Heart left ventricle (tissue), 16 donors: ENCODE measurements around the gene ACE. TPM values are rescaled to one million over a fixed set of nuclear protein-coding genes. Genes with fewer than 3 reads are reported as not detected.

Experiments
- ATAC-seq, 4 donors: fragments of 200-7000 bp; cut with Tn5 transposase; one replicate each; pipeline ENCODE4 v1.9.1; 2020 to 2022; ENCODE audit warnings: moderate library complexity in 4 of 4, mild to moderate bottlenecking in 3 of 4, moderate number of reproducible peaks in 1 of 4
- DNase-seq, 5 donors: peaks; one replicate each; pipeline ENCODE4 v3.0.0-alpha.2; 2020
- H3K27ac ChIP-seq, 12 donors: fragments of 200-600 bp; sonication (generic) in 4 of 12; one replicate each; pipeline versions ENCODE4 v1.5.0 to v1.8.0; 2016 to 2022; ENCODE audit warnings: mild to moderate bottlenecking in 2 of 12
- H3K27me3 ChIP-seq, 9 donors: fragments of 200-600 bp; sonication (generic) in 2 of 9; one replicate each; pipeline versions ENCODE4 v1.5.1 to v1.8.0; 2016 to 2022; ENCODE audit warnings: mild to moderate bottlenecking in 3 of 9
- H3K36me3 ChIP-seq, 9 donors: fragments of 200-600 bp; sonication (generic) in 2 of 9; one replicate each; pipeline versions ENCODE4 v1.5.0 to v1.8.0; 2018 to 2022; ENCODE audit warnings: mild to moderate bottlenecking in 2 of 9
- H3K4me1 ChIP-seq, 12 donors: fragments of 200-600 bp; sonication (generic) in 4 of 12; one replicate each; pipeline versions ENCODE4 v1.5.0 to v1.8.0; 2016 to 2022; ENCODE audit warnings: mild to moderate bottlenecking in 3 of 12
- H3K4me3 ChIP-seq, 12 donors: fragments of 200-600 bp; sonication (generic) in 4 of 12; one replicate each; pipeline versions ENCODE4 v1.5.0 to v1.8.0; 2017 to 2022; ENCODE audit warnings: mild to moderate bottlenecking in 9 of 12, moderate library complexity in 4 of 12
- H3K9me3 ChIP-seq, 12 donors: fragments of 200-600 bp; sonication (generic) in 4 of 12; one replicate each; pipeline versions ENCODE4 v1.5.0 to v1.8.0; 2016 to 2022; ENCODE audit warnings: mild to moderate bottlenecking in 1 of 12
- CTCF ChIP-seq, 12 donors: fragments of 200-600 bp; sonication (generic) in 4 of 12; IDR thresholded peaks; one replicate each; pipeline versions ENCODE4 v1.5.0 to v1.8.0; 2018 to 2022; ENCODE audit warnings: antibody characterized with exemption in 12 of 12, mild to moderate bottlenecking in 5 of 12
- POLR2A ChIP-seq, 2 donors: fragments of 450-650 bp; IDR thresholded peaks; one replicate each; pipeline ENCODE4 v1.6.1; 2017; ENCODE audit warnings: antibody characterized with exemption in 2 of 2, mild to moderate bottlenecking in 2 of 2, moderate library complexity in 2 of 2
- WGBS, 4 donors: extraction: QIAGEN DNeasy Blood & Tissue Kit in 2 of 4; methylation state at CpG; one replicate each; pipeline versions ENCODE4 v1.1.5 to v1.1.7; 2013 to 2018; 5-methylcytosine and 5-hydroxymethylcytosine counted together
- intact Hi-C, 10 donors: fragments of 100-400 bp; cut with DNase I; formaldehyde crosslinking; loops; one replicate each; pipeline versions ENCODE4 v1.11.1 to v1.14.2; 2022
- polyA plus RNA-seq, 2 donors: library from polyadenylated mRNA; stranded (reverse); fragments of 200-250 nt; gene quantifications; one replicate each; pipeline ENCODE4 v1.2.3, GENCODE V29; 2013
- total RNA-seq, 9 donors: library from RNA; depleted of rRNA in 2 of 9; stranded (reverse); fragments of >200 nt in 2 of 9; fragmentation: NEBNext Ultra II Directional in 3 of 9; extraction: Animal tissue kit (Norgen Biotek cat#: 25700) in 3 of 9; gene quantifications; one replicate each; pipeline versions ENCODE4 v1.1.0 to v1.2.4, GENCODE V29; 2016 to 2023
- donor health status: ischemic (EF 13 %, LVEDD 7.1; RV severe dilation, severe dysfunction).
- donor health status: healthy with polysubstance abuse.
- donor health status: DM: no; HTN: yes; CAD: no.
- donor health status: DM: no; HTN: no; CAD: no.
- donor health status: ischemic (EF 25% LVEDD 6.9; RV normal size, moderate dysfunction).
- donor health status: ischemic (EF 25% LVEDD 5.7; RV mildly dilated, moderate dysfunction).
- donor health status: healthy.
- donor health status: DM: yes; HTN: yes; CAD: no.
- donor health status: ischemic (EF 35%, LVEDD 5.7; RV mildly dilated, moderate dysfunction).
- donor health status: nonischemic (EF 11% LVEDD 7.7; RV severe dilation, severe dysfunction).
- donor health status: DM: yes; HTN: yes; CAD: no.
- donor health status: PGD.
- donor health status: ischemic (EF 29% LVEDD 5.4; RV normal size, mild dysfunction).
- donor health status: nonischemic (EF 23%, LVEDD 6.1; RV moderate dilation, normal function).

Gene ACE
- total and polyA plus RNA-seq, 11 donors, result 1.6 to 42.3 (median 7.6) TPM

GRCh38 chr17:63519116-63519881 lies 42.4 kb downstream of the ACE start:
- H3K4me1 ChIP-seq, result peaks cover 0 to 11% (median 0%) of the 10 kb centered on the region in 12 donors
- peaks cover 0 to 4% (median 0%) of the 10 kb centered on the region in 9 donors for H3K27me3 ChIP-seq
- ATAC-seq (no peak), DNase-seq (peak in 1 of 5 donors; percentile 7)
- intact Hi-C loops, result no loop called here
- H3K9me3 ChIP-seq, result no peaks in the 10 kb centered on the region
- H3K27ac ChIP-seq, result no peak overlapping the region
- no peaks in the 10 kb centered on the region for H3K36me3 ChIP-seq
- TF ChIP-seq CTCF (IDR thresholded peaks at IDR 0.05), result no peak
- TF ChIP-seq POLR2A (IDR thresholded peaks at IDR 0.05), result no peak
- WGBS, 4 donors, result 74 to 92% (median 80%) methylated on average over 1 of the region's 1 CpG; no CpG with 5 or more reads in 1 of the 4 donors
- H3K4me3 ChIP-seq, result no peak overlapping the region

GRCh38 chr17:63519972-63520882 lies 43.4 kb downstream of the ACE start:
- Histone ChIP-seq H3K9me3 (no peaks in the 10 kb centered on the region), H3K36me3 (no peaks in the 10 kb centered on the region), H3K4me3 (no peak overlapping the region), H3K27ac (no peak overlapping the region), H3K27me3 (peaks cover 0 to 5% (median 0%) of the 10 kb centered on the region in 9 donors), H3K4me1 (peaks cover 0 to 11% (median 0%) of the 10 kb centered on the region in 12 donors)
- ATAC-seq (no peak), DNase-seq (peak in 1 of 5 donors; percentile 36)
- intact Hi-C loops, result no loop called here
- no peak for TF ChIP-seq POLR2A (IDR thresholded peaks at IDR 0.05)
- no peak for TF ChIP-seq CTCF (IDR thresholded peaks at IDR 0.05)
- WGBS, 4 donors, result 49 to 62% (median 58%) methylated on average over 5 of the region's 5 CpGs

- DNase-seq, result no peak
- intact Hi-C loops, result no loop called here
- peak within 1 kb of the TSS in 6 of 12 donors; percentile 3 to 35 (median 32) for H3K4me3 ChIP-seq
- no peaks in the 10 kb centered on the region for H3K36me3 ChIP-seq
- no peak for TF ChIP-seq POLR2A (IDR thresholded peaks at IDR 0.05)
- TF ChIP-seq CTCF (IDR thresholded peaks at IDR 0.05), result no peak
- WGBS, 4 donors, result 7 to 17% (median 11%) methylated on average over 15 to 38 of the region's 38 CpGs
- H3K27ac ChIP-seq, result no peak within 1 kb of the TSS
- H3K27me3 ChIP-seq, result peaks cover 0 to 5% (median 0%) of the 10 kb centered on the region in 9 donors
- H3K4me1 ChIP-seq, result peaks cover 0 to 11% (median 0%) of the 10 kb centered on the region in 12 donors
- no peaks in the 10 kb centered on the region for H3K9me3 ChIP-seq
- ATAC-seq, result no peak
These were observed 46.5 kb downstream of the ACE start, which contains the start of gene KCNH6 for GRCh38 chr17:63523253-63523855. TSS of gene KCNH6 (plus strand) at chr17:63523358. CDS start at chr17:63523414, 56 bp downstream.
